Upper lobe of left lung (tissue), 6 donors: ENCODE measurements around the gene SP8. TPM values are rescaled to one million over a fixed set of nuclear protein-coding genes. Genes with fewer than 3 reads are reported as not detected.
"Not testable (repeated sequence)": the region's sequence is repeated elsewhere in the genome, so short reads cannot be mapped to it uniquely, and the experiment has no call there.

Source experiments
- ATAC-seq, 2 donors: fragments of 200-7000 bp; cut with Tn5 transposase; one replicate each; pipeline ENCODE4 v1.9.1; 2022; ENCODE audit warnings: mild to moderate bottlenecking in 2 of 2, moderate library complexity in 2 of 2; ENCODE audit not compliant: low FRiP score in 2 of 2
- DNase-seq, 2 donors: peaks; one replicate each; pipeline ENCODE4 v3.0.0-alpha.2; 2019 to 2020
- H3K27ac ChIP-seq, 4 donors: fragments of 200-600 bp; sonication (generic); one replicate each; pipeline ENCODE4 v1.5.1; 2016 to 2019
- H3K27me3 ChIP-seq, 4 donors: fragments of 200-600 bp; sonication (generic); one replicate each; pipeline ENCODE4 v1.5.1; 2017 to 2019
- H3K36me3 ChIP-seq, 4 donors: fragments of 200-600 bp; sonication (generic); one replicate each; pipeline ENCODE4 v1.5.1; 2016 to 2019
- H3K4me1 ChIP-seq, 4 donors: fragments of 200-600 bp; sonication (generic); one replicate each; pipeline ENCODE4 v1.5.1; 2018 to 2019
- H3K4me3 ChIP-seq, 4 donors: fragments of 200-600 bp; sonication (generic); one replicate each; pipeline ENCODE4 v1.5.1; 2017 to 2019; ENCODE audit warnings: mild to moderate bottlenecking in 2 of 4, moderate library complexity in 1 of 4
- H3K9me3 ChIP-seq, 4 donors: fragments of 200-600 bp; sonication (generic); one replicate each; pipeline ENCODE4 v1.5.1; 2018 to 2019
- CTCF ChIP-seq, 6 experiments: fragments of 450-650 bp in 4 of 6; fragments of 200-600 bp in 2 of 6; sonication (generic) in 2 of 6; IDR thresholded peaks; one replicate each; pipeline ENCODE4 v1.5.1; 2016 to 2019; ENCODE audit warnings: antibody characterized with exemption in 6 of 6
- EP300 ChIP-seq, 4 donors: sonication (generic); formaldehyde crosslinking; IDR thresholded peaks; one replicate each; pipeline ENCODE4 v1.5.1; 2017; ENCODE audit warnings: antibody characterized with exemption in 4 of 4, control low read depth in 2 of 4
- POLR2A ChIP-seq, 4 donors: fragments of 450-650 bp; IDR thresholded peaks; one replicate each; pipeline ENCODE4 v1.5.1; 2016 to 2017; ENCODE audit warnings: antibody characterized with exemption in 4 of 4, mild to moderate bottlenecking in 2 of 4
- POLR2AphosphoS5 ChIP-seq, 2 donors: sonication (generic); formaldehyde crosslinking; IDR thresholded peaks; one replicate each; pipeline ENCODE4 v1.5.1; 2017; ENCODE audit warnings: antibody characterized with exemption in 2 of 2
- WGBS, 2 donors: methylation state at CpG; one replicate each; pipeline ENCODE4 v1.1.5; 2017 to 2018; 5-methylcytosine and 5-hydroxymethylcytosine counted together
- total RNA-seq, 6 donors: library from RNA; depleted of rRNA in 4 of 6; stranded (reverse); fragments of >200 nt in 4 of 6; gene quantifications; one replicate each; pipeline versions ENCODE4 v1.1.0 to v1.2.1, GENCODE V29; 2016 to 2021
- donor health status: DM: no; HTN: no; CAD: no; lungs with moderate emphysema.
- donor health status: DM: no; HTN: yes; CAD: no; lungs with severe emphysema.

Gene SP8
- total RNA-seq, result not detected

- H3K27ac ChIP-seq, result no peak within 1 kb of the TSS
- peak within 1 kb of the TSS in 3 of 4 donors; percentile 19 to 37 (median 29) for H3K4me3 ChIP-seq
- no peaks in the 10 kb centered on the region for H3K36me3 ChIP-seq
- no peaks in the 10 kb centered on the region for H3K9me3 ChIP-seq
- TF ChIP-seq EP300 (IDR thresholded peaks at IDR 0.05) (no peak), CTCF (IDR thresholded peaks at IDR 0.05) (no peak), POLR2AphosphoS5 (IDR thresholded peaks at IDR 0.05) (no peak), POLR2A (IDR thresholded peaks at IDR 0.05) (no peak)
- peaks cover 1 to 87% (median 52%) of the 10 kb centered on the region in 4 donors for H3K27me3 ChIP-seq
- DNase-seq (peak in 1 of 2 donors; percentile 82), ATAC-seq (peak in 1 of 2 donors; percentile 29)
- H3K4me1 ChIP-seq, result peaks cover 33 to 46% (median 36%) of the 10 kb centered on the region in 4 donors
- 7 to 8% methylated on average over 31 to 49 of the region's 50 CpGs for WGBS, 2 donors
Observed at GRCh38 chr7:20786779-20787659, at the start of gene SP8. TSS of gene SP8 (minus strand) at chr7:20786886. CDS start at chr7:20786798, 88 bp downstream.

- not testable (repeated sequence) for H3K27me3 ChIP-seq, H3K9me3 ChIP-seq, H3K4me1 ChIP-seq, ATAC-seq, H3K36me3 ChIP-seq, H3K4me3 ChIP-seq, DNase-seq, H3K27ac ChIP-seq
- 52 to 54% methylated on average over 2 of the region's 2 CpGs for WGBS, 2 donors
Observed at GRCh38 chr7:20836424-20836823, 49.7 kb upstream of the SP8 start.

- Histone ChIP-seq H3K27me3 (no peaks in the 10 kb centered on the region), H3K4me3 (no peak overlapping the region), H3K27ac (no peak overlapping the region), H3K36me3 (no peaks in the 10 kb centered on the region), H3K9me3 (no peaks in the 10 kb centered on the region), H3K4me1 (no peaks in the 10 kb centered on the region)
- 88 to 90% methylated on average over 11 to 15 of the region's 15 CpGs for WGBS, 2 donors
- DNase-seq, result no peak
- no peak for TF ChIP-seq POLR2AphosphoS5 (IDR thresholded peaks at IDR 0.05)
- no peak for TF ChIP-seq POLR2A (IDR thresholded peaks at IDR 0.05)
- no peak for TF ChIP-seq CTCF (IDR thresholded peaks at IDR 0.05)
- TF ChIP-seq EP300 (IDR thresholded peaks at IDR 0.05), result no peak
- no peak for ATAC-seq
Observed at GRCh38 chr7:20835111-20835750, 48.5 kb upstream of the SP8 start.

GRCh38 chr7:20834656-20835055, 48.0 kb upstream of the SP8 start:
- DNase-seq (no peak), ATAC-seq (no peak)
- H3K27ac ChIP-seq, result no peak overlapping the region
- no peaks in the 10 kb centered on the region for H3K27me3 ChIP-seq
- TF ChIP-seq CTCF (IDR thresholded peaks at IDR 0.05) (no peak), POLR2A (IDR thresholded peaks at IDR 0.05) (no peak), POLR2AphosphoS5 (IDR thresholded peaks at IDR 0.05) (no peak), EP300 (IDR thresholded peaks at IDR 0.05) (no peak)
- no peaks in the 10 kb centered on the region for H3K36me3 ChIP-seq
- H3K9me3 ChIP-seq, result no peaks in the 10 kb centered on the region
- H3K4me3 ChIP-seq, result no peak overlapping the region
- H3K4me1 ChIP-seq, result no peaks in the 10 kb centered on the region

GRCh38 chr7:20831956-20832355, 45.3 kb upstream of the SP8 start:
- H3K27ac ChIP-seq, result no peak overlapping the region
- H3K9me3 ChIP-seq, result no peaks in the 10 kb centered on the region
- H3K36me3 ChIP-seq, result no peaks in the 10 kb centered on the region
- no peaks in the 10 kb centered on the region for H3K4me1 ChIP-seq
- no peak for TF ChIP-seq CTCF (IDR thresholded peaks at IDR 0.05)
- TF ChIP-seq EP300 (IDR thresholded peaks at IDR 0.05), result no peak
- no peak for TF ChIP-seq POLR2AphosphoS5 (IDR thresholded peaks at IDR 0.05)
- no peak for TF ChIP-seq POLR2A (IDR thresholded peaks at IDR 0.05)
- ATAC-seq (no peak), DNase-seq (no peak)
- no peaks in the 10 kb centered on the region for H3K27me3 ChIP-seq
- H3K4me3 ChIP-seq, result no peak overlapping the region
